ENCODE results near the gene TMEM72.

TMEM72 gene

DNA sequence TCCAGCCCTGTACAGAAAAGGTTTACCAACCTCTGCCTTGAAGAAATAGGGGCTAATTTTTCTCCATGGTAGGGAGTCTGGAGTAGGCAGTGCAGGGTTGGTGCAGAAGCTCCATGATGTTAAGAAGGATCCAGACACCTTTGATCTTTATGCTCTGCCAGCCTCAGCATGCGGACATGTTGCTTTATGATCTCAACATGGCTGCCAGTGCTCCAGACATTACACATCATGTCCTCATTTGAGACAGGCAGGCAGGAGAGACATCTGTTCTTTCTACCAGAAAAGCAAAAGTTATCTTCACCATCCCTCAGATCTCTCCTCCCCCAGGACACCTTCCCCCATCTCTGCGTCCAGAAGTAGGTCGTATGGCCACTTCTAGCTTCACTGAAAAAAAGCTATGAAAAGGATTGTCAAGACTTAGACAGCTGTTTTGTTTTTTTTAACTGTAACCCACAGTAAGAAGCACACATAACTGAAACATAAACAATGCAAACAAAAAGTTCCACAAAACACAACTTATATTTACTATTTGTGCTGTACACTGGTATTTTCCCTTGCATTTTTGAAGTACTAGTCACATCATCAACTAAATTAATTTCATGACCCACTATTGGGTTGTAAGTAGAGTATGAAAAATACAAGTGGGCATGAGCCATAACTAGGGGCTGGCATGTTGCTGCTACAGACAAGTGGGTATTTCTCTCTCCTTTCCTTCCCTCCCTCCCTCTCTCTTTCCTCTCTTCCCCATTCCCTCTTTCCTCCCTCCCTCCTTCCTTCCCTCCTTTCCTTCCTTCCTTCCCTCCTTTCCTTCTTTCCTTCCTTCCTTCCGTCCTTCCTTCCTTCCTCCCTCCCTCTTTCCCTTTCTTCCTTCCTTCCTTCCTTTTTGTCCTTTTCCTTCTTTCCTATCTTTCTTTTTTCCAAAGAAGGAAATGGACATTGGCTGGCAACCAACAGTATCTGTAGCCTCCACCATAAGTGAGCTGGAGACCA lies 45.9 kb downstream of the TMEM72 start:
- DNase-seq = no peak

- no peak for DNase-seq
These were observed 47.2 kb downstream of the TMEM72 start for GRCh38 chr10:44958196-44958897.

GRCh38 chr10:44958898-44959246 lies 47.7 kb downstream of the TMEM72 start:
- no peak for DNase-seq

DNA sequence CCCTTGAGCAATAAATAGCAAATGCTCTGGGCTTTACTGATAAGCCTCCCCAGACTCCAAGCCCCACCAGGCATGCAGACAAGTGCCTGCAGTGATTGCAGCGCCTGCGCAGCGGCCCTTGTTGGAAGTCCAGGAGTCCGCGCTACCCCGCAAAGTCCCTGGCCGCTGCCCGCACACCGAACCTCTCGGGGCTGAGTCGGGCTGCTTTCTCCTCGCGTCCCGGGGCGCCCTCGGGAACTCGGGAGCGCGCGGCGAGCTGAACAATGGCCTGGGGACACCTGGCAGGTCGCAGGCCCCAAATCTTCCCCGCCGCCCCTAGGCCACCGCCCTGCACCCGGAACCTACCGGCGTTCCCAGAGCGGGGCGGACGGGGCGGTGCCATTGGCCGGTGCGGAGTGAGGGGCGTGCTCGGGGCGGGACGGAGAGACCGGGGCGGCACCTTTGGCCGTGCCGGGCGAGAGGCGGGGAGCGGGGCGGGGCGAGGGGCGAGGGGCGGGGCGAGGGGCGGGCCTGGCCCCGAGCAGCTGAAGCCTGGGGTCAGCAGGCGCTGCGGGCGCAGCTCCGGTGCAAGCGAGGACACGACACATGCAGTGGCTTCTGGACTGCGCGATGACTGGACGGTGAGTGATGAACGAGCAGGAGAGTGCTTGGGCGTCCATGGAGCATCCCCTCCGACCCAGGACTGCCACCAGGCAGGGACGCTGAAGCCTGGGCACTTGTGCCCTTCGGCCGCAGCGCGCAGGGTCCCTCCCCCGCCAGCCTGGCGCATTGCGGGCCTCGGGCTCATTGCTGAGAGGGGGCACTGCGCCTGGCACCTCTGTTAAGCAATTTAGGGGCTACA lies 48.3 kb downstream of the TMEM72 start, which contains the start of gene RASSF4:
TSS of gene RASSF4 (plus strand) at position 556 of the 841 bp plus-strand sequence. CDS start 10,401 bp downstream, outside the sequence.
- peak; percentile 52 for DNase-seq

GRCh38 chr10:44960088-44960460 lies 48.9 kb downstream of the TMEM72 start:
- no peak for DNase-seq

DNA sequence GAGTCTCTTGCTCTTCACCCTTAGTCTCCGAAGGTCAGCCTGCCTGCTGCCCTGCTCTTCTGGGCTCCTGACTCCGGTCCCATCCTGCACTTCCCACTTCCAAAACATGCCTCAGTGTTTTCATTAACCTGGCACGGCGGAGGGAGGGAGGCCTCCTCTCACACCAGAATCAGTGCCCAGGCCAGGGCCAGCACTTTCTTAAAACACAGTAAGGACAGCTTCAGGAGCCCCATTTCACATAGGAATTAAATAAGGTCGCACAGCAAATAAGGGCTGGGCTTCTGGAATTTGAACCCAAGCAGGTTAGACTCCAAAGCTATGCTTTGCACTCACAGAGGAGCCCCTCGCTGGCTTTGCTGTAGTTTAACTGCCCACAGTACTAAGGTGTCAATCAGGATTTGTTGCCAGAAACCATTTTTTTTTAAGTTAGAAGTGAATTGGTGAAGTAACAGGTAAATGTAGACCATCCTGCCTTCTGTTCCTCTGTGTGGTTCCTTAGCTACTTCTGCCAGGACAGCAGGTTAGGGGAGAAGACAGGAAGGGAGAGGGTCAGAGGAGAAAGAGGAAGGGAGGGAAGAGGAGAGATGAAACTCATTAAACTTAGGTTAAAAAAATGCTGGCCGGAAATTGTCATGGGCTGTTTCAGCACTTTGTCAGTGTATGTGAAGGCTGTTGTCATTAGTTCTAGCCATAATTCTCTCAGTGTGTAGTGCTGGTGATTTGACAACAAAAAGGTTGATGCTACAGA lies 49.5 kb downstream of the TMEM72 start:
- no peak for DNase-seq

DNA sequence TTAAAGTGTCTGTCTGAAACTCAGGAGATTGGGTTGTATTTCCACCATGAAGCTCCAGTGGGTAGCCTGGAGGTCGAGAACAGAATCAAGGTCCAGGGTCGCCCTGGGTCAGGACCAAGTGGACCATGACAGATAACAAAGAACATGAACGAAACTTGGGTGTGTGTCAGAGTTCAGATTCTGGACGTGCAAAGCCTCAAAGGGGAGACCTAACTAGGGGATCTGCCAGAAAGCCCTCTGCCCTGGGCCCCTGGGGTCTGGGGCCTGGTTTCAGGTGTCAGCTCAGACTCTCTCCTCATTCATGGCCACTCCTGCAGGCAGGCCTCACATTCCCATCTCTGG lies 50.1 kb downstream of the TMEM72 start:
- no peak for DNase-seq

DNA sequence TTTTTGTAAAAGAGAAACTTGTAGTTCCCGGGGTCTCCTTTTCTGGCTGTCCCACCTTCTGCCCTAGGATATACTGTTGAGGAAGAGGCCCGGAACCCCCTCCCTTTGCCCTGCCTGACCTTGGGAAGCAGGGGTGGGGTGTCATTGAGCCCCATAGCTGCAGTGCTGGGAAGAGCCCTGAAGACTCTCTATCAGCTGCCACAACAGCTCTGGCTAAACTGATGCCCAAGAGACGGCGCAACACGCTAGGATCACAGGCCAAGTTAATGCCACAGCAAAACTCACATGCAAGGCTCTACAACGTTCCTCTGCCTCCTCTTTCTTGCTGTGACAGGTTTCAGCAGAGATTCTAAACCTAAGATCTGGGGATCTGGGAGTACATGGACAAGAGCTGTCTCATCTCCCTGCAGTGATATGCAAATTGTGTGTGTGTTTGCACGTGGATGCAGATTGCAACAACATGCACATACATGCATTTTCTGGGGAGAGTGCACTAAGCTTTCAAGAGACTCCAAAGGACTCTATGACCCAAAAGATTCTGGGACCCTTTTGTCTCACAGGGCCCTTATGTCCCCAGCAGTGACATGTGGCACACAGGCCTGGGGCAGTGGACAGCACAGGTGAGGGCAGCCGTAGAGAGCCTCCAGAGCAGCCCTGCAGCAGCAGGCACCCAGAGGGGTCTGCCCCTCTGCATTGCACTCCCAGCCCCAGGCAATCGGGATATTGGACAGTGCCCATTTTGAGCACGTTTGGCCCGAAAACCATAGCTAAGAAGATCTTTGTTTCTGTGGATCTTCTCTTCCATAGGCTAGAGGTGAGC lies 51.0 kb downstream of the TMEM72 start:
- no peak for DNase-seq

GRCh38 chr10:44962870-44963738 lies 52.0 kb downstream of the TMEM72 start:
- DNase-seq = peak; percentile 35

GRCh38 chr10:44963772-44964633 lies 52.9 kb downstream of the TMEM72 start:
- no peak for DNase-seq

DNA sequence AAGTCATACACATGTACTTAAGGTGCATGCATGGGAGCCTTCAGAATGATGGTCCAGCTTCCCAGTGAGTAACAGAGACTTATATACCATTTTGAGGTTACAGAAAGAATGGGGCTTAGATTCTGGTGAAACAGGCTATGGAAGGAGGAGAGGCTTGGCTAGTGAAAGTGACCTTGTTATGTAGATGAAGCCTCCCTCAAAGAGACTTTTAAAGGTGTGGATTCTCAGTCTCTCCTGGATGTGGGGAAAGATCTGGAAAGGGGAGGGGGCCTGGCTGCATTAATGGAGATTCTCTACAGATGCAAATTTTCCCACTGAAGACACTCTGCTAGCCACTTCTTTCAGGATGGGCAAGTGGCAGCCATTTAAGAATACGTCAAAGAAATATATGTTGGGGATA lies 54.0 kb downstream of the TMEM72 start:
- DNase-seq = no peak

DNA sequence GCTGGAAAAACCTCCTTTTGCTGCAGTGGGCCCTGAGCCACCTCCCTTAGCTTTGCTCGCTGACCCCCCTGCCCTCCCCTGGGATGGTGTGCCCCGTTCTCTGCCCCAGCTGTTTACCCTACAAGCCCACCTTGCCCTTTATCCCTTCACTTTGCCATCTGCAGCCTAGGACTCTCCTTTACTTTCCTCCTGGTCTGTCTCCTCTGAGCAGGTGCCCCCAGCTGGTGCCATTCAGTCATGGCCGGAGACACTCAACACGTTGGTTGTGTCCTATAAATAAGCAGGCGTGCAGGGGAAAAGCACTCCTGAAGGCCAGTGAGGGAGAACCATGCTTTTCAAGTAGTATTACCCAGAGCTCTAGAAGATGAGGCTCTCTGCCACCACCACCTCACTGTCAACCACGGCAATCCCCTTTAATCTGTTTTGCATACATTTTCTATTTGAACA lies 54.5 kb downstream of the TMEM72 start:
- no peak for DNase-seq

DNA sequence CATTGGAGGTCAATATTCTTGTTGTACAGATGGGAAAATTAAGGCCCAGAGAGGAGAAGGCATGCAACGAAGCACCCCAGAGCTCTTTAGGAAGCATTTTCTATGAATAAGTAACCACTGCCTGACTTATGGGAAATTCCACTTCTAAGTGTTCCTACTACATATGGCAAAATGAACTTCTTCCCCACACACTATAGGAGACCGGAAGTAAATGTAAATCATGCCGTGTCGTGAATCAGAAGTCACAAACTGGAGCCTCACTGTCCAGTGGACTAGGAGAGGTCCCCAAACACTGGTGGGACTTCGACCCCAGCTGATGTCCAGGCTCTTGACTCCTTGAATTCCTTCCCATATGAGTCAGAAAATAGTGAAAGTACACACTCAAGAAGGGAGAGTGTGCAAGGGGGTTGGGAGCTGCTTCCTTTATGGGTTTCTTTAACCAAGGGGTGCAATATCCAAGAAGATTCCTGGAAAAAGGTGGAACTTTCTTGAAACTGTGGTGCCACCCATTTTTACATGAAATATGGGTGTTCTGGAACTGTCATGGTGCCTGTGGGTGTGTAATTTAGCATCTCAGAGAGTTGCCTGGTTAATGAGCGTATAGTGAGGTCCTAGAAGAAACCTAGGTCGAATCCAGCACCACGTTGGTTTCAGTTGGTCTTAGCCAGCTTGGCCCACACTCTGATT lies 55.1 kb downstream of the TMEM72 start:
- no peak for DNase-seq

DNA sequence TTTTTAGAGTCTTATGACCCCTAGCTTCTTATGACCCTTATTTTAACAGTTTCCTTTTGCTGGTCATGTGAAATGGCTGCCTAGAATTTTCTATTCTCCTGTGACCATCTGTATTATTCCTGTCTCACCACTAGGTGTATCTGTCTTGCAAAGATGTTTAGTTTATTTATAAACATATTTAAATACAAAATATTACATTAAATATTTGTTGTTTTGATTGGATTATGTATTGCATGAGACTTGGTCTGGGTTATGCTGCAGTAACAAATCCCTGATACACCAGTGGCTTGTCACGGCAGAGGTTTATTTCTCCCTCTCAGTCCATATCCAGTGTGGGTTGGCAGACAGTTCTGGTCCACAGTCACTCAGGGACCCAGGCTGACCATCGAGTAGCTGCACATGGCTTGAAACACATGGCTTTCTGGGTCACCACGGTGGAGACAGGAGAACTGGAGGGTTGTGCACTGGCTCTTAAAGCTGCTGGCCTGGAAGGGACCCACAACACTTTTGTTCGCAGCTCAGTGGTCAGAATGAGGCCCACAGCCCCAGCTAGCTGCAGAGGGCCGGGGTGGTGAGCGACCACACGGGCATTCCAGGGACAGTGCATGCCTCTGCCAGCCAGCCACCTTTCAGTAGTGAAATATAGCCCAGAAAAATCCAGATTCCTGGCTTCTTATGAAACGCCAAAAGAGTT lies 55.8 kb downstream of the TMEM72 start:
- no peak for DNase-seq

GRCh38 chr10:44967616-44968015 lies 56.5 kb downstream of the TMEM72 start:
- no peak for DNase-seq

DNA sequence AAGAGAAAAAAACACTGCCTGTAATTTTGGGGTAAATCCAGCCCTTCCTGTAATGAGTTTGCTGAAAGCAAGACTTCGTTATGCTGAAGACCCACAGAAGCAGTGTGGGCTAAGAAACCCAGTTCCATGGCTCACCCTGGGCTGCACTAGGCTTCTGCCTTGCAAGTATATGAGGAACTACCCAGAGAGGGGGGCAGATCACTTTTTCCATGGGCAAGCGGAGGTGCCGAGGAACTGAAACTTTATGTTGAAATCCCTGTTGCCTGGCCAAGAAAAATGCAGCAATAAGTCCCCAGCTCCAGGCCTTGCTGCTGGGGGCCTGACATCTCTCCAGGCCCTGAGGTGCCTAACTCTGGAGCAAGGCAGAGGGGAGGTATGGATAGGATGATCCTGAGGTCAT lies 57.0 kb downstream of the TMEM72 start:
- DNase-seq = no peak

- DNase-seq = no peak
These were observed 57.6 kb downstream of the TMEM72 start for GRCh38 chr10:44968500-44969400.

Measured in SHP77 treated with DMSO at 0.1 percent for 48 hours (cell line).